Effector CD8-positive, alpha-beta T cell (primary cell): ENCODE results near the gene CLDN22.

Experiments
- DNase-seq: peaks from one replicate; lab custom pipeline; 2025; lab: John Stamatoyannopoulos, UW
- total RNA-seq, 4 experiments: gene quantifications; one replicate each; lab custom pipeline; 2026; lab: John Stamatoyannopoulos, UW

The CLDN22 gene
- 0 reads per million in 4 experiments for total RNA-seq

- no peak for DNase-seq
These were observed at the start of gene CLDN22 for GRCh38 chr4:183320211-183321059. Gene CLDN22, minus strand, starts transcription at chr4:183320276. Its CDS starts 58 bp downstream, at chr4:183320218.

- DNase-seq = no peak
These were observed 49.0 kb upstream of the CLDN22 start for GRCh38 chr4:183369073-183369472.

DNA sequence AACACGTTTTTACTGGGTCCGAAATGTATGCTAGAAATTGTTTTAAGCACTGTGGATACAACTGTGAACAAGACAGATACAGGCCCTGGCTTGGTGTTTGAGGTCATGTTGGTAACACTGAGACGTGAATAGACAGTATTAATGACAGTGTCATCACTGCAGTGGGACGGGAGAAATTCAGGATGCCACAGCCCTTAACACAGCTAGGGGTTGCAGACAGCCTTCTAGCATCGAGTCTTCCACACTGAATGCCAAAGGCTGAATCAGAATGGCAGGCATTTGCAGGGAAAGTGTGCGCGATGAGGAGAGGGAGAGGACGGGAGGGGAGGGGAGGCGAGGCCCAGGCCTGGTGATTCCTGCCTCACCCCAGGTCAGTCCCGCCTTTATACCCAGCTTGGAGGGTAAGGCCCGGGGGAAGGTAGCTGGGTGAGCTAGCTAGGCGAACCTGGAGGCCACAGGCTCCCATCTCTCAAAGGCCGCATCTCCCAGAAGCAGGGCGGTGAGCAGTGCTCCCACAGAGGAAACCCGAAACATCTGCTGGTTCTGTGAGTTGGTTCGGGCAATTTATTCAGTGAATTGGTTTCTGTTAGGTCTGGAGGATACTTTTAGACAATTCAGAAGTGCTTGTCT is 46.2 kb upstream of the CLDN22 start:
- no peak for DNase-seq

GRCh38 chr4:183364025-183364424 is 43.9 kb upstream of the CLDN22 start:
- DNase-seq = no peak

DNA sequence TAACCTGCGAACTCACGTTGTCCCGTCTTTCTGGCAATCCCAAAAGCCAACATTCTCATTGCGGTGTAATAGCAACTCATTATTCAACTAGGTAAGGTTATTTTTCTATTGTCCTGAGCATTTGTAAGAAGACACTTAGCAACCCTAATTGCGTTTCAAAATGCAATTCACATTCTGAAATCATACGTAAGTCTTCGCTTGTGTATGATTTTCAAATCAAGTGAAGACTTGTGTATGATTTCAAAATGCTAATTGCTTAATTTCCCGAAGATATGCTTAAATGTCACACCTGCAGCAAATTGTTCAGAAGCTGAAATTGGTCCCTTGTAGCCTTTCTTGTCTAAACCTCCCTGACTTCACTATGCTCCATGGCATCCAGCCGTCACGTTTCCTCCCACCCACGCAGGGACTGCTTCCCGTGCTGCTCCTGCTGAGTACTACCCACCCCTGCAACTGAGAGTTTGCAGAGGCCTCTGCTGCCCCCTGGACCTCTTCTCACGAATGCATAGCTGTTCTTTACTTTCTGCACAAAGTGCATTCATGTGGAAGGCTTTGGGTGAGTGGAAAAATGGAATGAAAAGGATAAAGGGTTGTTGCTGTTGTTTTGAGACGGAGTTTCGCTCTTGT is 43.0 kb upstream of the CLDN22 start:
- no peak for DNase-seq

GRCh38 chr4:183362036-183362435 is 42.0 kb upstream of the CLDN22 start:
- DNase-seq = no peak

GRCh38 chr4:183360161-183360919 is 40.3 kb upstream of the CLDN22 start:
- DNase-seq = no peak

GRCh38 chr4:183358215-183358755 is 38.2 kb upstream of the CLDN22 start:
- DNase-seq = no peak

GRCh38 chr4:183356931-183357675 is 37.0 kb upstream of the CLDN22 start:
- no peak for DNase-seq

DNA sequence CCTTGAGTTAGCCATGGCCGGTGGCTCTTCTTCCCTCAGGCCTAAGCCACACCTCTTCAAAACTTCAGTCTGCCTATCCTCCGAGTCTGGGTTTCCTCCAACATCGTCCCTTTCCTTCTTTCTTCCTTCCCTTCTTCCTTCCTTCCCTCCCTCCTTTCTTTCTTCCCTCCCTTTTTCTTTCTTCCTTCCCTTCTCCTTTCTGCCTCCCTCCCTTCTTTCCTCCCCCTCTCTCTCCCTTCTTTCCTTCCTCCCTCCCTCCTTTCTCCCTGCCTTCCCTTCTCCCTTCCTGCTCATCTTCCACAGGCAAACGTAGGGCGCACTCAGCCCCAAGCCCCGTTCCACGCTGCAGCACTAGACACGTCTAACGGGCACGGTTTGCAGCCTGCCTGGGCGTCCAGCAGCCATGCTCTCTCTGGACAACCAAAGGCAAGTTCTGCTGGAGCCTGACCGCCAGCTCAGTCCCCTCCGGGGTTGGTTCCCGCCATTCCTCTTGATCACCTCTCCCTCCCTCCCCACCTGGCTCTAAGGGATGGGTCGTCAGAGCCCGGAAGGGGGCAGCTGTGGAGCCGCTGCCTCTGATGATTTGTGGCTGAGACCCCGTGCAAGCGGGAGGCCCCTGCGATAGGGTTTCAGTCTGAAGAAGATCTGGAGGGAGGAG is 36.2 kb upstream of the CLDN22 start:
- DNase-seq = no peak

DNA sequence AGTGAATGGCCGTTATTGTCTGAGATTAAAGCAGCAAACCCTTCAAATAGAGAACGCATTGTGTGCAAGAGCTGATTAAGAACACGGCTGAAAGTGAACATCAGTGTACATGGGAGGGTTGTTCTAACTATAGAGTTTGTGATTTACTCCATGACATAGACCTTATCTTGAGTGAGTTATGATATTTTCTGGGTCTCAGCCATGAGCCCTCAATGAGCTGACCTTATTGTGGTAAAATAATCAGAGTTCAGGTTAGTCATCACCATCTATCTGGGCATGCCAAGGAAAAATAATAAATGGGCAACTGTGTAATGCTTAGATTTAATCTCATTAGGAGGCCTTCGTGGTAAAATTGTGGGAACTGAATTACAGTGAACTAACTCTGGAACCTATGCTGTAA is 35.3 kb upstream of the CLDN22 start:
- no peak for DNase-seq

- DNase-seq = no peak
These were observed 34.1 kb upstream of the CLDN22 start for GRCh38 chr4:183354219-183354618.

DNA sequence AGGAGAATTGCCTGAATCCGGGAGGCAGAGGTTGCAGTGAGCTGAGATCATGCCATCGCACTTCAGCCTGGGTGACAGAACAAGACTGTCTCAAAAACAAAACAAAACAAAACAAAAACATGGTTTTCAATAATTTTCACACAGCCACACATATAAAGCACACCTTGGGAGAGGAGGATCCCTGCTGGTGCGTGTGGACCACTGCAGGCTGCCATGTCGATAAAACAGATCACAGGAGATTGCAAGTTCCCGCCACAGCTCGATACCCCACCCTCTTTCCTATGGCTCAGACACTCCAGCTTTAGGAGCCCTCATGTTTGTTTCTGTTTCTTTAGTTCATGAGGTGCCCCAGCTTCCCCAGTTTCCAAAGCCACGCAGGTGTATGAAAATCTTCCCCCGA is 33.5 kb upstream of the CLDN22 start:
- DNase-seq = no peak

DNA sequence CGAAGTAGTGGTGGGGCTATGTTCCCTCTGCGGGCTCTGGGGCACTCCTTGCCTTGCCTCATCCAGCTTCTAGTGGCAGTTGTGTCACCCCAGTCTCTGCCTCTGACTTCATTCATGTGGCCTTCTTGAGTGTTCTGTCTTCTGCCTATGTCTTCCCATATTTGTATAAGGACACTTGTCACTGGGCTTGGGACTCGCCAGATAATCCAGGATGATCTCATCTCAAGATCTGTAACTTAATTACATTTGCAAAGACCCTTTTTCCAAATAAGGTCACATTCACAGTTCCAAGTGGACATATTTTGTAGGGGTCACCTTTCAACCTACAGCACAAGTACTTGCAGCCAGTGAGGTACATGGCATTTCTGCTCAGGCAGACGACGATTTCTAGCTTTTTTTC is 32.5 kb upstream of the CLDN22 start:
- no peak for DNase-seq

- DNase-seq = no peak
These were observed 30.4 kb upstream of the CLDN22 start for GRCh38 chr4:183350317-183351071.

DNA sequence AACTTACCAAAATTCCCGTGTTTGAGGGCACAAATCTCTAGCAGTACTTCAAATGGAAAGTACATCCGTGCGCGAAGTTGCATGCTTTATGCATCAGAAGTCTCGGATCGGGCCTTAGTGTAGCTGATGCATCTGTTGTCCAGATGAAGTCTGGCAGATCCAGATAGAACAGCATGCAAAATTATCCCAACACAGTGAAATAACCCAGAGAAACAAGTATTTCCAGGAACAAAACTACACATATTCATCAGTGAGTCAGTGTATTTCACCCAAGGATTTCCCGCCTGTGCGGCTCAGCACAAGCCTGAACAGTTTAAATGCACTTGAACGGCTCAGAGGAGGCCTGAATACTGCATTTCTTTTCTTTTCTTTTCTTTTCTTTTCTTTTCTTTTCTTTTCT is 29.6 kb upstream of the CLDN22 start:
- DNase-seq = no peak

DNA sequence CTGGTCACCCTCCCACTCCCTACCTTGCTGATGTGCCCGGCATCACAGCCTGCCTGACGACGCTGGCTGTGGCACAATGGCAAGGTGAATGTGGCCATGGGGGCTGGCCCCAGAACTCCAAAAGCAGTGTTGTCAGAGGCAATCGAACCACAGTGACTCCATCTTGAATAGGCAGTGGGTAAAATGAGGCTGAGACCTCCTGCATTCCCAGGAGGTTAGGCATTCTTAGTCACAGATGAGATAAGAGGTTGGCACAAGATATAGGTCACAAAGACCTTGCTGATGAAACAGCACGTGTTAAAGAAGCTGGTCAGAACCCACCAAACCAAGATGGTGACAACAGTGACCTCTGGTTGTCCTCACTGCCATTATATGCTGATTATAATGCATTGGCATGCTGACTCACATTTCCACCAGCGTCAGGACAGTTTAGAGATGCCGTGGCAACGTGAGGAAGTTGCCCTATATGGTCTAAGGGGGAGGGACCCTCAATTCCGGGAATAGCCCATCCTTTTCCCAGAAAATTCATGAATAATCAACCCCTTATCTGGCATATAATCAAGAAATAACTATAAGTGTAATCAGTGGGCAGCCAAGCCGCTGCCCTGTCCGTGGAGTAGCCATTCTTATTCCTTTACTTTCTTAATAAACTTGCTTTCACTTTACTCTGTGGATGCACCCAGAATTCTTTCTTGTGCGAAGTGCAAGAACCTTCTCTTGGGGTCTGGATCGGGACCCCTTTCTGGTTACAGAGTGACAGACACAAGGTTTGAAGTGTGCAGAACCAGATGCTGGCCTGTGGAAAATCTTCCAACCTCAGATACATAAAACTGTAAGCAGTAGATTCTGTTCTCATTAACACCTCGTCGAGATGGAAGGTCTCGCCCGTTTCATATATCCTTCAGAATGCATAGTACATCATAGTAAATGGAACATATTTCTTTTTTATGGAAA is 28.9 kb upstream of the CLDN22 start:
- DNase-seq = no peak

- DNase-seq = no peak
These were observed 28.1 kb upstream of the CLDN22 start for GRCh38 chr4:183348136-183348535.

- DNase-seq = no peak
These were observed 27.5 kb upstream of the CLDN22 start for GRCh38 chr4:183347566-183347965.
